Globus pallidus (tissue), 1 donor: Measurements from ENCODE around the gene SYCE3.
A peak's percentile ranks its signal among the peaks of the same experiment; 100 is the strongest.
"Not testable (repeated sequence)": the region's sequence is repeated elsewhere in the genome, so short reads cannot be mapped to it uniquely, and the experiment has no call there.

Experiments used
- DNase-seq: peaks from one replicate; pipeline ENCODE4 v3.0.0-alpha.2; 2015; ENCODE audit warnings: low spot score

SYCE3 gene

GRCh38 chr22:50520184-50520583 lies 42.5 kb downstream of the SYCE3 start:
- DNase-seq = not testable (repeated sequence)

DNA sequence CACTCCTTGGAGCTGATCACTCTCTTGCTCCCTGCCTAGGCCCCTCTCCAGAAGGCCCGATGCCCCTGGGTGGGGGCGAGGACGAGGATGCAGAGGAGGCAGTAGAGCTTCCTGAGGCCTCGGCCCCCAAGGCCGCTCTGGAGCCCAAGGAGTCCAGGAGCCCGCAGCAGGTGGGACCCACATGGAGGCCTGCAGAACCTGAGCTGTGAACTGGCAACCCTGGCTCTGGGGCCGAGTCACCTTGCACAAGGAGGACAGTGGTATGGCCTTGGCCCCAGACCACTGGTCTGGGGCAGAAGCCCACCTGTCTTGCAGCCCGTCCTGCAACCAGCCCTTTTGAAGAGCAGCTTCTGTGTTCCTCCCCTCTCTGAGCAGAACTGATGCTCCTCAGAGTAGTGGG lies 43.6 kb downstream of the SYCE3 start:
- no peak for DNase-seq

DNA sequence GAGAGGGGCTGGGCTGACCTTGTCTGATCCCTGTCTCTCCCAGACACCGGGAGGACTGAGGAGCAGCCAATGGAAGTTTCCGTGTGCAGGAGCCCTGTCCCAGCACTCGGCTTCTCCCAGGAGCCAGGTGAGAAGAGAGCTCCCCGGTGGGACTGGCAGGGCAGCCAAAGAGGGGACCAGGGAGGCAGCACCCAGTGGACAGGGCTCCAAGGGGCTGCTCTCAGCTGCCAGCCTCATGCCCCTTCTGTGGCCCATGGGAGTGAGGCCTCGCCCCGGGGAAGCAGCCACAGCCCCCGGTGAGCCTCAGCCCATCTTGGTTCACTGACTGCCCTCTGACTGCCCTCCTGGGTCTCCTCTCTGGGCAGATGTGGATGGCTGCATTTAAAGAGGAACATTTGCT lies 44.1 kb downstream of the SYCE3 start:
- no peak for DNase-seq

GRCh38 chr22:50517495-50518260 lies 45.0 kb downstream of the SYCE3 start:
- no peak for DNase-seq

DNA sequence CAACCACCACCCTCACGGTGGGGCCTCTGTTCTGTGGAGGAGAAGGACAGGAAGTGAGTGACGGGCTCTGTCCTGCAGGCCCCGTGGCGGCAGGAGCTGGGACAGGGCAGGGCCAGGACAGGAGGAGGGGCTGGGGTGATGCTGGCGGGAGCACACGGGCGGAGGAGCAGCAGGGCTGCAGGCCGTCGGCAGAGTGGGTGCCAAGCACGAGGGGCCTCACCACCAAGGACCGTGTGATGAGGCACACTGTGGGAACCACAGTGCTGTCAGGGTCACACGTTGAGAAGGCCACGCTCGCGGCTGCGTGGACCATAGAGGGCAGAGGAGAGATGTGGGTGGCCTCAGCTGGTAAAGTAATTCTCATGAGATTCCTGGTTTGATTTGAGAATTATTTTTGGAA lies 45.8 kb downstream of the SYCE3 start:
- DNase-seq = no peak

DNA sequence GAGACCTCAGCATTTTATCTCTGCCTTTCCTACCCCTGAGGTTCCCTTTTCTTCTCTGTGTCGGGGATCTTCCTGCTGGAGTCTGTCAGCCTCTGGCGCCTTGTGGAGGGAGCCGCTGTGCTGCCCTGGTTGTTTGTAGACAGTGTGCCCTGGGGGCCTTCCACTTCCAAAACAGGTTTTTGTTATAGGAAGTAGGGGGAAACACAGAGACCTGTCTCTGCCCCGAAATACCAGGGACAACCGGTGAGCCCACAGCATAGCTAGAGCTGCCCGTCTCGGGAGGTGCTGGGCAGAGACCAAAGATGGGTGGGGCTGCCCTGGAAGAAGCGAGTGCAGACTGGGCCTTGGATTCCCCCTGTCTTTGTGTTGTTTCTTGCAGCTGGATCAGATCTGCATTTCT lies 46.7 kb downstream of the SYCE3 start:
- no peak for DNase-seq

- DNase-seq = no peak
Observed at GRCh38 chr22:50513175-50513574, 49.5 kb downstream of the SYCE3 start.

- DNase-seq = no peak
Observed at GRCh38 chr22:50508897-50509296, 53.8 kb downstream of the SYCE3 start.

- DNase-seq = no peak
Observed at GRCh38 chr22:50507991-50508884, 54.5 kb downstream of the SYCE3 start, which contains the start of gene NCAPH2. TSS of gene NCAPH2 (plus strand) at chr22:50508224. CDS start at chr22:50508338, 114 bp downstream.

GRCh38 chr22:50507421-50507990 lies 55.2 kb downstream of the SYCE3 start, which contains the start of gene LMF2:
TSS of gene LMF2 (minus strand) at chr22:50507702. CDS start at chr22:50507675, 27 bp downstream.
- peak; percentile 96 for DNase-seq

GRCh38 chr22:50506611-50507420 lies 55.9 kb downstream of the SYCE3 start:
- no peak for DNase-seq

DNA sequence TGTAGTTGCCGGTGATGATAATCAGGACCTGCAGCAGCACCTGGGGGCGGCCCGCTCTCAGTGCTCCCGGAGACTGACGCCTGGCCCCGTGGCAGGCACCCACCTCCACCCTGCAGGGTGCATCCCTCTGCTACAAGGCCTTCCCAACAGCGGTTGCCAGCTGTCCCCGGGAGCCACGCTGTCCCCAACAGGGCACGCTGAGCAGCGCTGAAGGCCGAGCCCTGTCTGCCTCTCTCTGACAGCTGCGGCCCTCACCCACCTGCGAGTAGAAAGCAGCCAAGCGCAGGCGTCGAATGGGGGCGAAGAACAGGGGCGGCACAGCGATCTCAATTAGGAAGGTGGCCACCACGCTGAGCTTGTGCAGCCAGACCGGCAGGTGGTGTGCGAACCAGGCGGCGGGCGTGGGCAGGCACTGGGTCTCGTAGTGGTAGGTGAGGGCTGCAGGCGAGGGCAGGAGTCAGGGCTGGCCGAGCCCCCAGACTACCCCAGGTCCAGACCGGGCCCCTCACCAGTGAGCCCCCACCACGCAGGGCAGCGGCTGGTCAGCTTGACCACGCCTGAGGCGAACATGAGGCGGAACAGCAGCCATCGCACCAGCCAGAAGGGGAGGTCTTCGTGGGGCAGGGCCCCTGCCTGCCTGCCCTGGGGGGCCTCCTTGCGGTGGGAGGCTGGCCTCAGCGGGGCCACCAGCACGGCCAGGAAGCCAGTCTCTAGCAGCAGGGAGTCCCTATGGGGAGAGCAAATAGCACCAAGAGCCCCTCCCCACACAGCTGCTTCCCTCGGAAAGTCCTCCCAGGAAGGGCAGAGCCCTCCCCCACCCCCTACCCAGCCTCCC lies 56.7 kb downstream of the SYCE3 start:
- DNase-seq = no peak

GRCh38 chr22:50505276-50505775 lies 57.4 kb downstream of the SYCE3 start:
- DNase-seq = no peak

DNA sequence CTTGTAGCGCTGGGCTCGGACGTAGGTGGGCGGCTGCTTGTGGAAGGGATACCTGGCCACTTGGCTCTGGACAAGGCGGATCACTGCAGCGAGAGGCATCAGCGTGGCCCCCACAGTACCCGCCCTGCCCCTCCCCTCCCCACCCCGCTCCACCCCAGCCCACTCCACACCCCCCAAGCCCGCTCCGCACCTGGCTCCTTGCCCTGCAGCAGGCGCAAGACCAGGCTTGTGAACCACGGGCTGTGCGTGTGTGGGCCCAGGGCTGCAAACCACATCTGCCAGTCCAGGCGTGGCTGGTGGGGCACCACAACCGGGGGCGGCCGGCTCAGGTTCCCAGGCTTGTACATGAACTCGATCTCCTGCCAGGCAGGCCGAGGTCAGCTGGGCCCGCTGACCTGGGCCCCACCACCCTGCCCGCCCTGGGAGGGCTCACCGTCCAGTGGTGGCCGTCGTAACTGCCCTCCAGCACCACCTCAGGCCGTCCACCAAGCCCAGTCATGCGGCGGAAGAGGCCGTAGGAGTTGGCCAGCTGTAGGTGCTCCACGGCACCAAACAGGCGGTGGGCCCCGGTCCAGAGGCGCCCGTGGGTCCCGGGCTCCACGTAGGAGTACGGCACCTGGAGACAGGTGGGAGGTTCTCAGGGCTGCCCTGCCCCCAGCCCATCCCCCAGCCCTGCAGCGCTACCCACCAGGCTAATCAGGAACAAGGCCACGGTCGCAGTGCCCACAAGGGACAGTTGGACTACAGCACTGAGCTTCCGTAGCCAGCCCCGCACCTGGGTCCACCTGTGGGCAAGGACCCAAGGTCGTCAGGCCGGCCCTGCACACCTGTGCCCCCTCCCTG lies 58.1 kb downstream of the SYCE3 start:
- DNase-seq = no peak

DNA sequence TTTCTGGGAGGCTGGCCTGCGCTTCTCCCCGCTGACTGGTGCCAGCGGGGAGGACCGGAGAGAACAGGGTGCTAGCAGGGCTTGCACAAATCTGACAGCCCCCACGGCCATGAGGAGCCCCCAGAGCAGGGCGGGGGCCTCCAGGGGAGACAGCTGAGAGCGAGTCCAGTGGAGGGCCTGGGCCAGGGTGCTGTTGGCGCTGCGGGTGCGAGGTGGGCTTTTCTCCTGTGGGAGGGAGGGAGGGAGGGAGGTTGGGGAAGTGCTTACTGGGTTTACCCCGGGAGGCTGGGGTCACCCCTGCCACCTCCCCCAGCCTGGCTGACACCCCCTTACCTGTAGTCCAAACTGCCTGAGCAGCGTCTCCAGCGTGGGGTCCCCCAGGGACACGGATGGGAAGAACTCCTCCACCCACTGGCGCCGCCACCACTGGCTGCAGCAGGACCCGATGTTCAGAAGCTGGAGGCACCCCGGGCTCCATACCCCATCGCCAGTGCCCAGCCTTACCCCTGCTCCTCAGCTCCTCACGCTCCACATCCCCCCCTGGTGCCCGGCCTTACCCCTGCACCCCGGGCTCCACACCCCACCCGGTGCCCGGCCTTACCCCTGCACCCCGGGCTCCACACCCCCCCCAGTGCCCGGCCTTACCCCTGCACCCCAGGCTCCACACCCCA lies 59.1 kb downstream of the SYCE3 start:
- no peak for DNase-seq

- no peak for DNase-seq
Observed at GRCh38 chr22:50502628-50503474, 59.9 kb downstream of the SYCE3 start.

DNA sequence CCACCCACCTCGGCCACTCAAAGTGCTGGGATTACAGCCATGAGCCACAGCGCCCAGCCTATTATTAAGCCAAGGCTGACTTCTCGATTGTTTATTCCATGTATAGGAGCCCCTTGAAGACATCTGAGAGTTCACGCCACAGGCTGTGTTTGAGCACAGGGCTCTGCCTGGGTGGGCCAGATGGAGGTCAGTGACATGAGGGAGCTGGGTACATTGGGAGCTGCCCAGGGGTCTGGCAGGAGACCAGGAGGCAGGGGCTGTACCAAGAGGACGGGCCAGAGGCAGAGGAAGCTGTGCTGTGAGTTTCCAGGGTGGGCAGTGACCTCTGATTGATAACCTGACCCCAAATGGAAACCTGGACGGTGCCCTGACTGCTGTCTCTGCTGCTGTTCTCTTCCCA lies 60.6 kb downstream of the SYCE3 start:
- DNase-seq = no peak
